NCI-H82 (cell line): ENCODE measurements around the gene TFE3.

Experiments
- DNase-seq: peaks from one replicate; lab custom pipeline; 2025; lab: John Stamatoyannopoulos, UW

Gene TFE3

DNA sequence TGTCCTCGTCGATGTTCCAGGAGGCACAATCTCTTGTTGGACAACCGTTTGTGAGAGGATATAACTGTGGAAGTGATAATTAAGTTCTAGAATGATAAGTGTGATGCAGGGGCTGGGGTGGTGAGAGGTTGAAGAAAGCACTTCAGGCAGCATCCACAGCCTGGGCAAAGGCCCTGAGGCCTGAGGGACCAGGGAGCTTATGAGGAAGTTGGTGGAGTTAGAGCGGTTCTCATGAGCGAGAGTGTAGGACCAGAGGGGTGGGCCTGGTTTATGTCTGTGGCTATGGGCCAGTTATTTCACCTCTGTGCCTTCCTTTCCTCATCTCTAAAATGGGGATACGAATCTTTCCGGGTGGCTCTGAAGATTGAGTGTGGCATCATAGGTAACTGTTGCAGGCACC lies 18.3 kb upstream of the TFE3 start:
- no peak for DNase-seq

DNA sequence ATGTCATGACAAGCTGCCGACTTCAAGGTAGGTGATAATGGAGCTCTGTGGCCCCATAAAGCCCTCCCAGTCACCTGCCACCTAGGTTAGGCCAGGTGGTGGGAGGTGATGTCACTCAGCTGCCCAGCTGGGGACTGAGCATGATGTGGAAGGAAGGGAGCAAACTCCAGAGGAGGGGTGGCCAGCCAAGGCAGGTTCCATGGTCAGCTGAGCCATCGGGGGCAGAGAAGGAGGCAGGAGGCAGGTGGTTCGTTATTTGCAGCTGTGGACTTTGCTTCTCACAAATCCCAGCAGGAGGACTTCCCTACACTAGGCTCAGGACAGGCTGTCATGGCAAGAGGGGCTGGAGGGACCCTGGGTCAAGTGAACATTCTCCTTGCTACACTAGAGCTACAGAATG lies 17.8 kb upstream of the TFE3 start:
- no peak for DNase-seq

DNA sequence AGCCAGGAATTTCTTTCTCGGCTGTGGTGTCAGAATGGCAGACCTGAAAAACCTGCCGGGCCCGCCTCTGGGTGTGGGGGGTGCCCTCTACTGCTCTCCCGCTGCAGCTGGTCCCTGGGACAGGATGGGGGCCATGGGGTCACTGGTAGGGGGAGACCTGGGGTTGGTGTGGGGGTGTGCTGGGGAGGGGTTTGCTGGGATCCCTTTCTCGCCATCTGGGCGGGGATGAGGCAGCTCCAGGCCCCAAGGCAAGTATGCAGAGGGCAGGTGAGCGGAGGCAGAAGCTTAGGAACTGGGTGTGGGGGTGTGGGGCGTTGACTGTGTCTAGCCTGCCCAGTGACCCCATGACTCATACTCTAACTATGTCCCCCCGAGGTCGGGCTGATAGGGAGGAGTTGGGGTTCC lies 16.5 kb upstream of the TFE3 start:
- no peak for DNase-seq

DNA sequence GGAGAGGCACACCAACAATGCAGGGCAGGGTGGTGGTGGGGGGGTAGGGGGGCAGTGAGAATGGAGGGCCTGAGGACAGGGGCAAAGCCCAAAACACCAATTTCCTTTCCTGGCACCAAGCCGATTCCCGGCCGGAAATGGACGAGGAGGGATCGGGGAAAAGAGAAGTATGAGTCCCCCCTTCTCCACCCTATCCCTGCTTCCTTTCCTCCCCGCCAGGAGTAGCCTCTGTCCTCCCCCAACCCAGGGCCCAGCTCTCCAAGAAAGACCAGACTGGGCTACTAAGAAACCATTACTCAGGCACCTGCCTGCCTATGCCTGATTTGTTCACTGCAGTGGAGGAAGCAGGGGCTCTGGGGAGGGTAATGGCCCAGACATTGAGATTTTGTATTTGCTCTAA lies 16.0 kb upstream of the TFE3 start:
- DNase-seq = no peak

DNA sequence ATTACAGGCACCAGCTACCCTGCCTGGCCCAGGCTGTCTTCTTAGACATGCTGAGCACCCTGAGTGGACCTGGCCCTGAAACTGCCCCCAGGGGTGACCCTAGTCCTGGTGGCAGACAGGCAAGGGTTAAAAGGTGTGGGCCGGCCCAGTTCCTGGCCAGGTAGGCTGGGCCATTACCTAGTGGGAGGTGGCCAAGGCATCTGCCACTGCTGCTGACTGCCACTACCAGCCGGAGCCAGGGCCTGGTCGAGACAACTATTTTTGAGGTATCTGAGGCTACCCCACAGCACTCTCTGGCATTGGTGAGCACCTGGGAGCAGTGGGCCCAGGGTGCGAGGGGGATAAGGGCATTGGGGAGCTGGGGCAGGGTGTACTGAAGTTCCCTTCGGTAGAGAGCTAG lies 15.6 kb upstream of the TFE3 start, which contains the start of gene CCDC120:
Gene CCDC120 (plus strand): TSS at position 206 of the 400 bp plus-strand sequence. CDS start 3,043 bp downstream, outside the sequence.
- DNase-seq = no peak

GRCh38 chrX:49054073-49054762 lies 11.1 kb upstream of the TFE3 start:
- no peak for DNase-seq

GRCh38 chrX:49053223-49054072 lies 10.3 kb upstream of the TFE3 start:
- DNase-seq = peak; percentile 95

- DNase-seq = no peak
Measured at GRCh38 chrX:49043987-49044281, 777 bp upstream of the TFE3 start.

GRCh38 chrX:49042581-49043219 lies 457 bp downstream of the TFE3 start:
- DNase-seq = no peak

- DNase-seq = peak; percentile 79
Measured at GRCh38 chrX:49041744-49042580, 1.2 kb downstream of the TFE3 start.

GRCh38 chrX:49040376-49040955 lies 2.7 kb downstream of the TFE3 start:
- DNase-seq = no peak

DNA sequence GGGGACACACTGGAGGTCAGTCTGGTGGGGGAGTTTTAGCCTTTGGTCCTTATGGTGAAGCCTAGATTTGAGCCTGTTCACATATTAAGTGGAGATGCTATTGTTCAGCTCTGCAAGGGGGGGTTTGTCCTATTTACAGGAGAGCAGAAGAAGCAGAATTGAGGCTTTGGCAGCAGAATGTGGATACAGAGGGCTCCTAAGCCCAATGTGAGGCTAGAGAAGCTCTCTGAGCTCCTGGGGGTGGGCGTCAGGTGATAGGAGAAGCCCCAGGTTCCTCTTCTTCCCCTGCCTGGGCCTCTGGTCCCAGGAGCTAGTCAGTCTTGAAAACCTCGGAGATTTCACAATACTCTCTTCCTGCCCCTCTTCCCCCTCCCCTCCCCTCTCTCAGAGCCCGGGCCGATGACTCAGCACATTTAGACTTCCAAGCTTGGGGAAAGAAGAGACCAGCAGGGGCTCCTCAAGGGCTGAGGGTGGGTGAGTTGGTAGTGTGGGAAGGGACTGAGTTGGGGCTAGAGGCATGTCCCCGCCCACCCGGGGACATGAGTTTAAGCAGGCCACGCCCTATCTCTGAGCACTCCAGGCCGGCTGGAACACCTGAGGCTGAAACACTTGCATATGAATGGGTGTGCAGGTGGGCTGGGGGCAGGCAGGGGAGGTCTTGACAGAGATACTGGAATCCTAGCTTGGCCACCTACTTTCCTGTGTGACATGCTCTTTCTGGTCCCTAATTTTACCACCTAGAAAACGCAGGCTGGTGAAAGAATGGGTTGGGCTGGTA lies 3.4 kb downstream of the TFE3 start:
- DNase-seq = peak; percentile 96

GRCh38 chrX:49037883-49038475 lies 5.2 kb downstream of the TFE3 start:
- no peak for DNase-seq

DNA sequence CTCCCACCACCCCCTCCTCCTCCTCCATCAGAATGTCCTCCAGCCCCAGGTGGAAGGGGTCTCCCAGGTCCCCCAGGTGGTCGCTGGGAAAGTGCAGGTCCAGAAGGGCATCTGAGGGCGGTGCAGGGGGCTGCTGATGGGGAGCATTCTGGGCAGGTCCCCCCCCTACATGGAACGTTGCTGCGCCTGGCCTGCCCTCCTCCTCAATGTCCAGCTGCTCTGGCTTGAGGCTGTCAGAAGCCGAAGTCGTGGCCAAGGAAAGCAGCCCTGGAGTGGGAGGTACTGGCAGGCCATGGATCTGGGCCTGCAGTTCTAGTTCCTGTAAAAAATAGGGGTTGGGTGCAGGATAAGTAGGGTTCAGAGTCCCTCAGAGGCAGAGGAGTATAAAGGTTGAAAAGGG lies 12.9 kb downstream of the TFE3 start:
- no peak for DNase-seq

DNA sequence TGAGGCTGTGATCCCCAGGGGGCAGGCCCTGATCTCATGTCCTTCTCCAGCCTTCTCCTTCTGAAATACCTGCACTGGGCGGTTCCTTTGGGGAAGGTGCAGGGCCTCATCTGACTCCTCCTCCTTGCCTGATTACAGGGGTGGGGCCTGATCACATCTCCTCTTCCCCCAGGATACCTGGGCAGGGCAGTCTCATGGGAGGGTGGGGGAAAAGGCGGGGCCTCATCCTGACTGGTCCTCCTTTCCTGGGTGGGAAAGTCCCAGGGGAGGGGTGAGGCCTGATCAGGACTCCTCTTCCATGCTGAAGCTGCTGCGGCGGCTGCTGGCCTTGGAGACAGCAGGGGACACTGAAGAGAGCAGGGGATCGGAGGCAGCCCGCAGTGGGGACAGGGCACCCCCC lies 13.3 kb downstream of the TFE3 start:
- DNase-seq = no peak

GRCh38 chrX:49019599-49020249 lies 23.4 kb downstream of the TFE3 start:
- DNase-seq = no peak

DNA sequence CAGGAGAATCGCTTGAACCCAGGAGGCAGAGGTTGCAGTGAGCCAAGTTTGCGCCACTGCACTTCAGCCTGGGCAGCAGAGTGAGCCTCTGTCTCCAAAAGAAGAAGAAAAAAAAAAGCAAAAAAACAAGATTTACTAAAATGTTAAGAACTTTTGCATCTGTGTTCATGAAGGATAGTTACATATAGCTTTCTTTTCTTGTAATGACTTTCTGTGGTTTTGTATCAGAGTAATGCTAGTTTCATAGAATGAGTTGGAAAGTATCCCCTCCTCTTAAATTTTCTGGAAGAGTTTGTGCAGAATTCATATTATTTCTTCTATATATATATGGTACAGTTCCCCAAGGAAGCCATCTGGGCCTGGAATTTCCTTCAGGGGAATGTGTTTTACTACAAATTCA lies 24.1 kb downstream of the TFE3 start:
- DNase-seq = no peak

DNA sequence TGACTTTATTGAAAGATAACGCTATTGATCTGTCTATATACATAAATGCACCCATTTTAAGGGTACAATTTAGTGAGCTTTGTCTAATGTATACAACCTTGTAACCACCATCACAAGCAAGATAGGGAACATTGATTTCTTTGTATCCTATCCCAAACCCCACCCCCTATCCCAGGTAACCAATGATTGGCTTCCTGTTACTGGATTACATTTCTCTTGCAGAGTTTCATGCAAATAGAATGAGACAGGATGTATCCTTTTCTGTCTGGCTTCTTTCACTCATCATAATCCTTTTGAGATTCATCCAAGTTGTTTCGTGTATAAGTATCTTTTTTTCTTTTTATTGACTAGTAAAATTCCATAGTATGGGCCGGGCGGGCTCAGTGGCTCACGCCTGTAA lies 39.5 kb downstream of the TFE3 start:
- DNase-seq = no peak

- peak; percentile 98 for DNase-seq
Measured at GRCh38 chrX:49002091-49002935, 40.8 kb downstream of the TFE3 start, which contains the start of gene GRIPAP1. Gene GRIPAP1, minus strand, starts transcription at chrX:49002264. Its CDS starts 35 bp downstream, at chrX:49002229.
